Measurements from ENCODE around the gene CHST8.

The CHST8 gene

DNA sequence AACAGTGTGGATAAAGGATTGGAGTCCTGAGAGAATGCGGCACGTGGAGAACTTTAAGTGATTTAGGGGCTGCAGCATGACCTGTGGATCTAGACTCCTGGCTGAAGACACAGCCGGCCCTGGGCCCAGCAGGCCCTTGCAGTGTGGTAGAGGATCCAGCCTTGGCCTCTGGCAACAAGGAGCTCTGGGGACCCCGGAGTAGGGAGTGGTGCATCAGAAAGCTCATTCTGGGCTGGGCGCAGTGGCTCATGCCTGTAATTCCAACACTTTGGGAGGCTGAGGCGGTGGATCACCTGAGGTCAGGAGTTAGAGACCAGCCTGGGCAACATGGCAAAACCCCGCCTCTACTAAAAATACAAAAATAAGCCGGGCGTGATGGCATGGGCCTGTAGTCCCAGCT is 76.0 kb downstream of the CHST8 start:
- DNase-seq (ENCODE audit: extremely low read depth, low read depth), result no peak
- H3K4me3 ChIP-seq (replicated peaks; ENCODE audit: low read depth, low read length), result no peak overlapping the region
- TF ChIP-seq, protein P1, sequence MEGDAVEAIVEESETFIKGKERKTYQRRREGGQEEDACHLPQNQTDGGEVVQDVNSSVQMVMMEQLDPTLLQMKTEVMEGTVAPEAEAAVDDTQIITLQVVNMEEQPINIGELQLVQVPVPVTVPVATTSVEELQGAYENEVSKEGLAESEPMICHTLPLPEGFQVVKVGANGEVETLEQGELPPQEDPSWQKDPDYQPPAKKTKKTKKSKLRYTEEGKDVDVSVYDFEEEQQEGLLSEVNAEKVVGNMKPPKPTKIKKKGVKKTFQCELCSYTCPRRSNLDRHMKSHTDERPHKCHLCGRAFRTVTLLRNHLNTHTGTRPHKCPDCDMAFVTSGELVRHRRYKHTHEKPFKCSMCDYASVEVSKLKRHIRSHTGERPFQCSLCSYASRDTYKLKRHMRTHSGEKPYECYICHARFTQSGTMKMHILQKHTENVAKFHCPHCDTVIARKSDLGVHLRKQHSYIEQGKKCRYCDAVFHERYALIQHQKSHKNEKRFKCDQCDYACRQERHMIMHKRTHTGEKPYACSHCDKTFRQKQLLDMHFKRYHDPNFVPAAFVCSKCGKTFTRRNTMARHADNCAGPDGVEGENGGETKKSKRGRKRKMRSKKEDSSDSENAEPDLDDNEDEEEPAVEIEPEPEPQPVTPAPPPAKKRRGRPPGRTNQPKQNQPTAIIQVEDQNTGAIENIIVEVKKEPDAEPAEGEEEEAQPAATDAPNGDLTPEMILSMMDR (IDR thresholded peaks at IDR 0.05; ENCODE audit: low read depth, low read length, missing control alignments), result no peak

DNA sequence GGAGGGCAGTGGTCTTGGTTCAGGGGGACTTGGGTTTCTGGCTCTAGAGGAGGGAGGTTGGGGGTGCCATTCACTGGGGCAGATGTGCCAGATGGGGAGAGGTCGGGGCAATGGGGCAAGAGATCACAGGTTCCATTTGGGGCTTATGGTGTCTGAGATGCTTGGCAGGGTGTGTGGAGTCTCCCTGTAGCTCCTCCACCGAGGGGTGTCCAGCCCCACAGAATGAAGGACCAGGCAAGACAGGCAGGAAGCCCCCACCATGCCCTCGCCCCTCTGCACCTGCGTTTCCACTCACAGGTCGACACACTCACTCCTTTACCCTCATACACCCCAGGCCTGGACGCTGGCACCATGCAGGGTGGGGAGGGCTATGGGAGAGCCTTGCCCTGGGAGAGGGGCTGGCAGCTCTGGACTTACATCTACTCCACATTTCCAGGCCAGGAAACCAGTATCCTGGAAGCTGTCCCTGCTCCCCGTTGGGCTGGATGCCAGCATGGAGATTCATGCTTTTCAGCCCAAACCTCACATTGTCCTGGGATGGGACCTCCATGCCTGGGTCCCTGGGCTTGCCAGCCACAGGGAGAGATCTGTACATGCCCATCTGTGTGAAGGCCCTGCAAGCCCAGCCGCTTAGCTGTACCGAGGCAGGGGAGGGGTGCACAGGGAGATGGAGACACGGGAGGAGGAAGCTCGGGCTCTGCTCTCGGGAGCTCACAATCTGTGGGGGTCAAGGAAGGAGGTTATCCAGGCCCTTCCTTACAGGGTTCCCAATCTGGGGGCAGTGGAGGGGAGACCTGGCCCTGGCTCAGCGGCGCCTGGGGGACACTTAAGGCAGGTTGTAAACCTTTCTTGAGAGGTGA is 77.1 kb downstream of the CHST8 start:
- no peak overlapping the region for H3K4me3 ChIP-seq (replicated peaks; ENCODE audit: low read depth, low read length)
- TF ChIP-seq, protein P1 (IDR thresholded peaks at IDR 0.05; ENCODE audit: low read depth, low read length, missing control alignments), result no peak
- no peak for DNase-seq (ENCODE audit: extremely low read depth, low read depth)

DNA sequence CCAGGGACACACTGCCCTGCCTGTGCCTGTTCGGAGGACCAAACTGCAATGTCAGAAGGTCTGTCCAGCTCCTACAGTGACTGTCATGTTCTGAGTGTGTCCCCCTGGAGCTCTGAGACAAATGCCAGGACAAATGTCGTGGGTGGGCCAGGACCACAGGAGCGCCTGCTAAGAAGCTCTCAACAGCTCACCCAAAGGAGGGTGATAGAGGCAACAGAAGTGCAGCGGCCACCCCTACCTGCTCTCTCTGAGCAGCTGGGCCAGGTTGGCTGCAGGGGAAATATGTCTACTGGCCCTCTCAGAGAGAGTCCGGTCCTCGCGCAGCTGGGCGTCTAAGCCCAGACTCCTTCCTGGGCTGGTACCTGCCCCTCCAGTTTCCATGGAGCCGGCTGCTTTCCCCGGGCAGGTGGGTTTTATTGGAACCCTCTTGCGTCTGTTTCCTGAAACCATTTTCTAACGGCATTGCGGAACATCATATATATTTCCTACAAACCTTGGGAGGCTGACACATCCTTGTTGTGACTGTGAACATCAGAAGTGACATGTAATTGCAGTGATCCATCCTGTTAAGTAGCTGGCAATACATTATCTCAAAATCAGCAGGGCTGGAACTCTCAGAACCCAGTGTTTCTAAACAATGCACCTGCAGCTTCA is 78.1 kb downstream of the CHST8 start:
- H3K4me3 ChIP-seq (replicated peaks; ENCODE audit: low read depth, low read length), result no peak overlapping the region
- TF ChIP-seq, protein P1 (IDR thresholded peaks at IDR 0.05; ENCODE audit: low read depth, low read length, missing control alignments), result no peak
- no peak for DNase-seq (ENCODE audit: extremely low read depth, low read depth)

DNA sequence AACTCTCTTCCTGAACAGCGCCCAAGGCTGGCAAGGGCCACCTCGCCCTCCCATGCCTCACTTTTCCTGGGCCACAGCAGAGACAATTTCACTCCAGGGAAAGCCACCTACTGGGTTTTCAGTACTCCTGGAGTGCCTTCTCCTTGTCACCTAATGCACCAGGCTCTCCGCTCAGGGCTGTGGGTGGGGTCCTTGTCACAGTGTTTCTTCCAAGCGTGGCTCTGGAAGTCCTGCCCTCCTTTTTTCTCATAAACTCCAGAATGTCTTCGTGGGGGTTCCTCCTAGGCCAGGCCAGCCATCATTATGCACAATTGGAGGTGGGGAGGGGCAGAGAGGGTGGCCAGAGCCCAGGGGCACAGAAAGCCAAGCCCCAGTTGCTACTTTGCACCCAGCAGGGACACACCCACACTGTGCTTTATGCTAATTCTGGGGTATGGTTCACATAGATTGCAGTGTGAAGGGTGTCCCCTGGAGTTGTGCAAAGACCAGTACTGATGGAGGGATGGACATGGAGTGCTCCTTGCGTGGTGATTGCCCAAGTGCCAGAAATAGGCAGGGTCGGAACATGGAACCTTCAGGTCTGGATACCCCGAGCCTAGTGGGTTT is 78.8 kb downstream of the CHST8 start:
- DNase-seq (ENCODE audit: extremely low read depth, low read depth), result no peak
- TF ChIP-seq, protein P1 (IDR thresholded peaks at IDR 0.05; ENCODE audit: low read depth, low read length, missing control alignments), result no peak
- H3K4me3 ChIP-seq (replicated peaks; ENCODE audit: low read depth, low read length), result no peak overlapping the region

DNA sequence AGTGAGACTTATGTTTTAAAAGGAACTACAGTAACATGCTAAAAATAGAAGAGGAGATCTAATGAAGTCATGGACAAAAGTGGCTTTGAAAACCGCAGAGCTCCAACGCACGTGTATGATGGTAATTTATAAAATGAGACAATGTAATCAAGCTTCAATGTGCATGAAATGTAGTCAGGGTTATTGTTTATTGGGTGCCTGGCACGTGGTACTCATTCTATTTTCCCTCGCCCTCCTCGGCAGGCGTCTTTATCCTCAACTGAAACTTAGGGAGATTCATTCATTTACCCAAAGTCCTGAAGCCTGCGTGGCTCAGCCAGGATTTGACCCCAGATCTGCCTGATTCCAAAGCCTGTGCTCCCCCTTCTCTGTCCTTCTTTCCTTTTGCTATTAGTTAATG is 79.8 kb downstream of the CHST8 start:
- TF ChIP-seq, protein P1 (IDR thresholded peaks at IDR 0.05; ENCODE audit: low read depth, low read length, missing control alignments), result no peak
- no peak for DNase-seq (ENCODE audit: extremely low read depth, low read depth)
- H3K4me3 ChIP-seq (replicated peaks; ENCODE audit: low read depth, low read length), result no peak overlapping the region

DNA sequence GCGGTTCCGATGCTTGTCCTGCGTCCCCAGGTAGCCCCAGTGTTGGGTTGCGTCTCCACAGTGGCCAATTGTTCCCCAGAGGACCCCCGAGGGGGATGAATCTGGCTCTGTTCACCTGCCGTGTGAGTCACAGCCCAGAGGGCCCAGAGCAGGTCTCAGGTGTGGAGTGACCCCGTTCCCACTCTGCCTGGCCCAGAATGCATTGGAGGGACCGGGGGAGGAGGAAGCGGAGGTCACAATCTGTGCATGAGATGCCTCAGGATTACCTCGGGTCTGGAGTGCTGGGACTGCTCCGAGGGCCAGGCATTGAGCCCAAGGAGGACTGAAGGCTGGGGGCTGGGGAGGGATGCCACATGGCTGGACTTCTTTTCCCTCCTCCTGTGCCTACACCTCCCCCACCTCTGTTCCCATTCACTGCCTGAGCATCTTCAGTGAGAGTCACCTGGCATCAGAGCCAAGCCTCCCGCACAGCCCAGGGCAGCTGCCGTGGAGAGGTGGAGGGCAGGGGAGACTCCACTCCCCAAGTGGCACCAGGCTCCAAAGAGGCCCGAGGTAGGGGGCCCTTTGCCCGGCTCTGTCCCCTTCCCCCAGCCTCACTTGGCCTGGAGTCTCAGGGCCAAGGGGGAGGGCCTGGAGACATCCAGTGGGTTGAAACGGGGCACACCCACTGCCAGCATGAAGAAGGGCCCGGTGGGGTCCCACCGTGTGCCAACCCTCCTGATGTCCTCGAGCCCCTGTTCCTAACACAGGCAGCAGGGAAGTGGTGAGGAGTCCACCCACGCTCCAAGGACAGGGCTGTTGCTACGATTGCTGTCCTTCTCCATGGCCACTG is 81.1 kb downstream of the CHST8 start:
- H3K4me3 ChIP-seq (replicated peaks; ENCODE audit: low read depth, low read length), result no peak overlapping the region
- TF ChIP-seq, protein P1 (IDR thresholded peaks at IDR 0.05; ENCODE audit: low read depth, low read length, missing control alignments), result no peak
- no peak for DNase-seq (ENCODE audit: extremely low read depth, low read depth)

All from HFF-Myc (cell line).